Tibial nerve (tissue), 4 donors: ENCODE data around the gene LRRC19.

Experiments used
- CTCF ChIP-seq, 5 experiments: fragments of 200-600 bp in 3 of 5; fragments of 450-650 bp in 2 of 5; sonication (generic) in 3 of 5; IDR thresholded peaks; one replicate each; pipeline ENCODE4 v1.5.1; 2016 to 2019; ENCODE audit warnings: antibody characterized with exemption in 5 of 5, mild to moderate bottlenecking in 3 of 5, moderate library complexity in 2 of 5
- EP300 ChIP-seq, 2 donors: sonication (generic); formaldehyde crosslinking; IDR thresholded peaks; one replicate each; pipeline ENCODE4 v1.6.1; 2017; ENCODE audit warnings: antibody characterized with exemption in 2 of 2, mild to moderate bottlenecking in 1 of 2
- POLR2A ChIP-seq, 2 donors: fragments of 450-650 bp; IDR thresholded peaks; one replicate each; pipeline ENCODE4 v1.6.1; 2017; ENCODE audit warnings: antibody characterized with exemption in 2 of 2, mild to moderate bottlenecking in 2 of 2, moderate library complexity in 2 of 2

- TF ChIP-seq CTCF (IDR thresholded peaks at IDR 0.05): no peak
- peak in 1 of 2 donors; percentile 67 for TF ChIP-seq POLR2A (IDR thresholded peaks at IDR 0.05)
- TF ChIP-seq EP300 (IDR thresholded peaks at IDR 0.05): peak; percentile 76 to 82
These were observed 49.3 kb downstream of the LRRC19 start, which contains the start of gene IFT74 for GRCh38 chr9:26955921-26956859.
